ENCODE measurements around the gene ATF1. TPM values are rescaled to one million over a fixed set of nuclear protein-coding genes. Genes with fewer than 3 reads are reported as not detected.
"Not testable (repeated sequence)": the region's sequence is repeated elsewhere in the genome, so short reads cannot be mapped to it uniquely, and the experiment has no call there.

Gene ATF1
- total and polyA plus RNA-seq, 9 donors: 27.0 to 40.5 (median 31.4) TPM

DNA sequence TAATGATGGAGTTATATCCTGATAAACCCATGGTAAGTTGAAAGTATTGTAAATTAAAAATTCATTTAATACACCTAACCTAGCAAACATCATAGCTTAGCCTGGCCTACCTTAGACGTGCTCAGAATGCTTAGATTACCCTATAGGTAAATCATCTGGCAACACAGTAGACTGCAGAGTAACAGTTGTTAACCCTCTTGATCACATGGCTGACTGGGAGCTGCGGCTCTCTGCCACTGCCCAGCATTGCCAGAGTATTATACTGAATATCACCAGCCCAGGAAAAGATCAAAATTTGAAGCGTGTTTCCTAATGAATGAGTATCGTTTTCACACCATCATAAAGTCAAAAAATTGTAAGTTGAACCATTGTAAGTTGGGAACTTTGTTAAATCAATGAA lies 61.0 kb downstream of the ATF1 start:
- no peak overlapping the region for H3K27ac ChIP-seq (ENCODE audit: low read length)
- DNase-seq: no peak
- H3K27me3 ChIP-seq (ENCODE audit: control insufficient read depth, insufficient read depth, low read length): no peaks in the 10 kb centered on the region

DNA sequence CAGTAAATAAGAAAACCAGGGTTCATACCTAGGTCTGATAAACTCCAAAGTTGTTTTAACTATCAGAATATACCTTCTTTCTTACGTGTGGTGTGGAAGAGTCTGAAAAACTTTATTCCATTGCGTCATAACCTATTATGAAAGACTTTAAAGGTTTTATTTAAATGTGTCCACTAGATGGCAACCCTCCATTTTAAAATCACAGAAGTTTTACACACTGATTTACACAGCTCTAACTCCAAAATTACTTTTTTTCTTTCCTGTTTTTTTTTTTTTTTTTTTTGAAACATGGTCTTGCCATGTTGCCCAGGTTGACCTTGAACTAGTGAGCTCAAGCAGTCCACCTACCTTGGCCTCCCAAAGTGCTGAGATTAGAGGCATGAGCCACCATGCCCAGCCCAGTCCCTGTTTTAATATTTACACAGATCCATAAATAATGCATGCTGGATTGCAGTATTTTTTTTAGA lies 61.5 kb downstream of the ATF1 start:
- peak; percentile 89 for DNase-seq
- no CpG with 5 or more reads among the region's 2 CpGs for whole genome bisulfite sequencing (ENCODE audit: insufficient coverage)
- no peaks in the 10 kb centered on the region for H3K36me3 ChIP-seq (ENCODE audit: control insufficient read depth, insufficient read depth, low read length)
- no peak overlapping the region for H3K4me3 ChIP-seq (ENCODE audit: low read length)
- peaks cover 8% of the 10 kb centered on the region for H3K4me1 ChIP-seq (ENCODE audit: control insufficient read depth, insufficient read depth, low read length)
- no peak overlapping the region for H3K27ac ChIP-seq (ENCODE audit: low read length)
- H3K9me3 ChIP-seq (replicated peaks; ENCODE audit: control insufficient read depth, low read depth, low read length): no peaks in the 10 kb centered on the region
- H3K27me3 ChIP-seq (ENCODE audit: control insufficient read depth, insufficient read depth, low read length): no peaks in the 10 kb centered on the region

More for the DNA sequence above, 61.0 kb downstream of the ATF1 start:
- Histone ChIP-seq H3K4me1 (ENCODE audit: control insufficient read depth, insufficient read depth, low read length) (peaks cover 8% of the 10 kb centered on the region), H3K9me3 (replicated peaks; ENCODE audit: control insufficient read depth, low read depth, low read length) (no peaks in the 10 kb centered on the region), H3K36me3 (ENCODE audit: control insufficient read depth, insufficient read depth, low read length) (no peaks in the 10 kb centered on the region), H3K4me3 (ENCODE audit: low read length) (no peak overlapping the region)
- WGBS (ENCODE audit: insufficient coverage): 17% methylated on average over 1 of the region's 4 CpGs

DNA sequence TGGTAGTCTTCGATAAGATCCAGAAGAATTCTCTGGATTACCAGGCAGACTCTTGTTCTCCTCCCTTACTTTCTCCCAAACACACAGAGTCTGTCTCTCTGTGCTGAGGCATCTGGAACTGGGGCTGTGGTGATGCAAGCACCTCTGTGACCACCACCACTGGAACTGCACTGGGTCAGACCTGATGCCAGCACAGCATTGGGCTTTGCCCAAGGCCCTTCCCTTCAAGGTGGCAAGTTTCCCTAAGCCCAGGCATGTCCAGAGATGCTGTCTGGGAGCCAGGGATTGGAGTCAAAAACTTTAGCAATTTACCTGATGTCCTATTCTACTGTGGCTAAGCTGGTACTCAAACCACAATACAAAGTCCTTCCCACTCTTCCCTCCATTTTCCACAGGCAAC lies 64.2 kb downstream of the ATF1 start:
- H3K4me1 ChIP-seq (ENCODE audit: control insufficient read depth, insufficient read depth, low read length): peaks cover 8% of the 10 kb centered on the region
- H3K4me3 ChIP-seq (ENCODE audit: low read length): no peak overlapping the region
- no peak for DNase-seq
- H3K27ac ChIP-seq (ENCODE audit: low read length): no peak overlapping the region
- no peaks in the 10 kb centered on the region for H3K27me3 ChIP-seq (ENCODE audit: control insufficient read depth, insufficient read depth, low read length)
- WGBS (ENCODE audit: insufficient coverage): no CpG with 5 or more reads among the region's 1 CpG
- H3K9me3 ChIP-seq (replicated peaks; ENCODE audit: control insufficient read depth, low read depth, low read length): no peaks in the 10 kb centered on the region
- H3K36me3 ChIP-seq (ENCODE audit: control insufficient read depth, insufficient read depth, low read length): no peaks in the 10 kb centered on the region

DNA sequence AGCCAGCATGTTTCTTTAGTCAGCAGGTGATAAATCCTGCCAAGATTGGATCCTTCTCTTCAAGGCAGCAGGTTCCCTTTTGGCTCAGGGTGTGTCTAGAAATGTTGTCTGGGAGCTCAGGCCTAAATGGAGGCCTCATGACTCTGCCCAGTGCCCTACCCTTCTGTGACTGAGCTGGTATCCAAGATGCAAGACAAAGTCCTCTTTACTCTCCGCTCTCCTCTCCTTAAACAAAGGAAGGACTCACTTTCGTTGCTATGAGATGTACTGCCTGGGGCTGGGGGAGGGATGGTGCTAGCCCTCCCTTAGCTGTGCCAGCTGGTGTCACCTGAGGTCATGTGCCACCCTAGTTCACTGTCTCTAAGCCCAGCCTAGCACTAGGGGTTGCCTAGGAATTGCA lies 65.0 kb downstream of the ATF1 start:
- Histone ChIP-seq H3K27me3 (ENCODE audit: control insufficient read depth, insufficient read depth, low read length) (no peaks in the 10 kb centered on the region), H3K4me3 (ENCODE audit: low read length) (no peak overlapping the region), H3K27ac (ENCODE audit: low read length) (no peak overlapping the region), H3K36me3 (ENCODE audit: control insufficient read depth, insufficient read depth, low read length) (no peaks in the 10 kb centered on the region), H3K4me1 (ENCODE audit: control insufficient read depth, insufficient read depth, low read length) (peaks cover 8% of the 10 kb centered on the region), H3K9me3 (replicated peaks; ENCODE audit: control insufficient read depth, low read depth, low read length) (peaks cover 2% of the 10 kb centered on the region)
- 83% methylated on average over 1 of the region's 2 CpGs for WGBS (ENCODE audit: insufficient coverage)
- no peak for DNase-seq

DNA sequence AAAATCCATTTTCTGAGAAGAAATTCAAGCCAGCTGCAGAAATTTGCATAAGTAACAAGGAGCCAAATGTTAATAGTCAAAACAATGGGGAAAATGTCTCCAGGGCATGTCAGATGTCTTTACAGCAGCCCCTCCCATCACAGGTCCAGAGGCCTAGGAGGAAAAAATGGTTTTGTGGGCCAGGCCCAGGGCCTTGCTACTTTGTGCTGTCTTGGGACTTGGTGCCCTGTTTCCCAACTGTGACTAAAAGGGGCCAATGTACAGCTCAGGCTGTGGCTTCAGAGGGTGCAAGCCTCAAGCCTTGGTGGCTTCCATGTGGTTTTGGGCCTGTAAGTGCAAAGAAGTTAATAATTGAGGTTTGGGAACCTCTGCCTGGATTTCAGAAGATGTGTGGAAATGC lies 69.9 kb downstream of the ATF1 start:
- not testable (repeated sequence) for DNase-seq; H3K4me1 ChIP-seq (ENCODE audit: control insufficient read depth, insufficient read depth, low read length); H3K27ac ChIP-seq (ENCODE audit: low read length); H3K27me3 ChIP-seq (ENCODE audit: control insufficient read depth, insufficient read depth, low read length); H3K36me3 ChIP-seq (ENCODE audit: control insufficient read depth, insufficient read depth, low read length); H3K9me3 ChIP-seq (replicated peaks; ENCODE audit: control insufficient read depth, low read depth, low read length); H3K4me3 ChIP-seq (ENCODE audit: low read length)

DNA sequence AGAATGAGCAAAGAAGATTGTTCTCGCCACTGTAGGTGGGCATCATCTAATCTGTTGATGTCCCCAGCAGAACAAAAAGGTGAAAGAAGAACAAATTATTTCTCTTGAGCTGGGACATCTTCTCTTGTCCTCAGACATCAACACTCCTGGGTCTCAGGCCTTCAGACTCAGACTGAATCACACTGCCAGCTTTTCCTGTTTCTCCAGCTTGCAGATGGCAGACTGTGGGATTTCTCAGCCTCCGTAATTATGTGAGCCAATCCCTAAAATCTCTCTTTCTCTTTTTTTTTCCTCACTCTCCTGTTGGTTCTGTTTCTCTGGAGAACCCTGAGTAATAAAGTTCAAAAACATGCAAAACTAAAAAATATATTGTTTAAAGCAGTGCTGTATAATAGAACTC lies 75.1 kb downstream of the ATF1 start:
- Histone ChIP-seq H3K27ac (ENCODE audit: low read length) (no peak overlapping the region), H3K9me3 (replicated peaks; ENCODE audit: control insufficient read depth, low read depth, low read length) (peaks cover 7% of the 10 kb centered on the region), H3K36me3 (ENCODE audit: control insufficient read depth, insufficient read depth, low read length) (no peaks in the 10 kb centered on the region), H3K4me1 (ENCODE audit: control insufficient read depth, insufficient read depth, low read length) (peaks cover 6% of the 10 kb centered on the region), H3K27me3 (ENCODE audit: control insufficient read depth, insufficient read depth, low read length) (peaks cover 6% of the 10 kb centered on the region), H3K4me3 (ENCODE audit: low read length) (no peak overlapping the region)
- no CpG with 5 or more reads among the region's 2 CpGs for WGBS (ENCODE audit: insufficient coverage)
- no peak for DNase-seq

DNA sequence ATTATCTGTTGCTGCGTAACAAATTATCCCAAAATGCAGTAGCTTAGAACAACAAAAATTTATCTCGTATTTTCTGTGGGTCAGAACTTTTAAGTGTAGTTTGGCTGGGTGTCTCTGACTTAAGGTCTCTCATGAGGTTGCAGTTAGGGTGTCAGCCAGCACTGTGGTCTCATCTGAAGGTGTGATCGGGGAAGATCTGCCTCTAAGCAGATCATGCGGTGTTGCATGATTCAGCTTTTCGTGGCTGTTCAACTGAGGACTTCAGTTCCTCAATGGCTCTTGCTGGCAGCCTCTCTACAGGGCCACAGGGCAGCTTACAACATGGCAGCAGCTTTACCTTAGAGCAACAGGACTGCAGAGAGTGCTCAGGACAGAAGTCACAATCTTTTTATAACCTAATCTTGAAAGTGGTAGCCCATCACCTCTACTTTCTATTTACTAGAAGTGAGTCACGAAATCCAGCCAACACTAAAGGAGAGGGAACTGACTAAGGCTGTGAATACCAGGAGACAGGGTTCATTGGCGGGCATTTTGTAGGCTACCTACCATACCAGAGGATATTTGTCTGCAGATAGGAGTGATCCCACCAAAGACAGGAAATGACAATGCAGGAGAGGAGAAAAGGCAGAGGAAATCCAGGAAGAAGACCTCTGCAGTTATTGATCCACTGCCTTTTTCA lies 77.0 kb downstream of the ATF1 start:
- Histone ChIP-seq H3K27ac (ENCODE audit: low read length) (no peak overlapping the region), H3K36me3 (ENCODE audit: control insufficient read depth, insufficient read depth, low read length) (no peaks in the 10 kb centered on the region), H3K4me3 (ENCODE audit: low read length) (no peak overlapping the region), H3K4me1 (ENCODE audit: control insufficient read depth, insufficient read depth, low read length) (peaks cover 6% of the 10 kb centered on the region), H3K27me3 (ENCODE audit: control insufficient read depth, insufficient read depth, low read length) (peaks cover 6% of the 10 kb centered on the region), H3K9me3 (replicated peaks; ENCODE audit: control insufficient read depth, low read depth, low read length) (peaks cover 4% of the 10 kb centered on the region)
- DNase-seq: no peak
- WGBS (ENCODE audit: insufficient coverage): 97% methylated on average over 3 of the region's 7 CpGs

DNA sequence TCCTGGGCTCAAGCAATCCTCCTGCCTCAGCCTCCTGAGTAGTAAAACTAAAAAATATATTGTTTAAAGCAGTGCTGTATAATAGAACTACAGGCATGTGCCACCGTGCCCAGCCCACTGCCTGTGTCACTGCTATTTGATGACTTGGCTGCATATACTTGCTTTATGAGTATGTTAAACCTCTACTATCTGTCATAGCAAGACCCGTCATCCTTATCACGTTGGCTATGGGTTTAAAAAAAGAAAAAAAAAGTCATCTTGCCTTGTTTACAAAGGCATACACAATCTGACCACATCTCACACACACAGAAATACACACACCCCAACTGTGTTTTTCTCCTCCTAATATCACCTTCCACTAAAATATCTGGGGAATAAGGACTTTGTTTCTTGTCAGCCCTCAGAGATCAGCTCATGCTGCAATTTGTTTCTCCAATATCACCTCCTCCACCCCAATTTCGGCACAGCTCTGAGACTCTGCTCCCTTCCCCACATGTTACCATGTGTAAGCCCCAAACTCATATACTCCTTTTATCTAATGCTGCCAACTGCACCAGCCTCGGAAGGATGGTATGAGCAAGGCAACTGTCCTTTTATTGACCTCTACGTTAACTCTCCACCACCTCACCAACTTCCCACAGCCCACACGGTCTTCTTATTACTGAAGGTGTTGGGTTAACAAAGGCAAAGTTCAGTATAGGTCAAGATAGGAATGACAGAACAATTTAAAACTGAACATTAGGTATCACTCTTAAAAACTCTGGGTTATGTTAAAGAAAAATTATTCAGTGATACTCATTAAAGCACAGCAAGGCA lies 78.0 kb downstream of the ATF1 start:
- no peaks in the 10 kb centered on the region for H3K36me3 ChIP-seq (ENCODE audit: control insufficient read depth, insufficient read depth, low read length)
- peaks cover 4% of the 10 kb centered on the region for H3K9me3 ChIP-seq (replicated peaks; ENCODE audit: control insufficient read depth, low read depth, low read length)
- peak overlapping the region; percentile 6 for H3K27ac ChIP-seq (ENCODE audit: low read length)
- peaks cover 6% of the 10 kb centered on the region for H3K4me1 ChIP-seq (ENCODE audit: control insufficient read depth, insufficient read depth, low read length)
- DNase-seq: no peak
- no peak overlapping the region for H3K4me3 ChIP-seq (ENCODE audit: low read length)
- H3K27me3 ChIP-seq (ENCODE audit: control insufficient read depth, insufficient read depth, low read length): peaks cover 6% of the 10 kb centered on the region
- WGBS (ENCODE audit: insufficient coverage): 88% methylated on average over 1 of the region's 7 CpGs

DNA sequence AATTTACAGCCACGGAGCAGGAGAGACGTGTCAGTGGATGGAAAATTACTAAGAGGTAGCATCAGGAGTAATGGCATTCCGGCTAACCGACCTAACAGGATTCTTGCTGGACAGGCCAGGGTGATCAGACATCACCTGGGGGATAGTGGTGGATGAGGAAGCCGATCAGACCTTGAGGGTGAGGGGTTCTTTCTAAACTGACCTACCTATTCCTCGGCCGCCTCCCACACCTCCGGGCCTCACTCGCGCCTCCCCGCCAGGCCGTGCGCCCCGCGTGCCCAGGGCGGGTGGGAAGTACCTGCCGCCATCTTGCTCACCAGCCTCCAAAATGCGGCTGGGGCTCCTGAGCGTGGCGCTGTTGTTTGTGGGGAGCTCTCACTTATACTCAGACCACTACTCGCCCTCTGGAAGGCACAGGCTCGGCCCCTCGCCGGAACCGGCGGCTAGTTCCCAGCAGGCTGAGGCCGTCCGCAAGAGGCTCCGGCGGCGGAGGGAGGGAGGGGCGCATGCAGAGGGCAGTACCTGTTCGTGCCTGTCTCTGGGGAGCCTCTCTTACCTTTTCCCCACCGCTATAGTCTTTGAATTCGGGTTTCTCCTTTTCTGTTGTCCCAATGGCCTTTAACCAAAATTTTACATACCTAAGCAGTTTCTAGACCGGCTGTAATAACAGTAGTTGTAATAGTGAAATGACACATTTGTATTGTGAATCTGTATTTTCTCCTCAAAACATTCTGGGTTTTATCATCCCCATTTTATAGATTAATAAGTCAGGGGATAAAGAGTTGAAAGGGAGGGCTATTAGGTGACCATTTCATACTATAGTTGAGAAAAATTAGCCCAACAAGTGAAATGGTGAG lies 79.0 kb downstream of the ATF1 start, which contains the start of gene TMPRSS12:
Gene TMPRSS12, plus strand, starts transcription at position 290 of the 857 bp plus-strand sequence. Its CDS starts 39 bp downstream, at position 329.
- H3K4me3 ChIP-seq (ENCODE audit: low read length): no peak within 1 kb of the TSS
- peaks cover 4% of the 10 kb centered on the region for H3K9me3 ChIP-seq (replicated peaks; ENCODE audit: control insufficient read depth, low read depth, low read length)
- no peak for DNase-seq
- H3K27me3 ChIP-seq (ENCODE audit: control insufficient read depth, insufficient read depth, low read length): peaks cover 6% of the 10 kb centered on the region
- peak within 1 kb of the TSS; percentile 30 for H3K27ac ChIP-seq (ENCODE audit: low read length)
- WGBS (ENCODE audit: insufficient coverage): 30% methylated on average over 15 of the region's 36 CpGs
- no peaks in the 10 kb centered on the region for H3K36me3 ChIP-seq (ENCODE audit: control insufficient read depth, insufficient read depth, low read length)
- peaks cover 6% of the 10 kb centered on the region for H3K4me1 ChIP-seq (ENCODE audit: control insufficient read depth, insufficient read depth, low read length)

Measured in muscle of leg (tissue), 11 donors.